Left colon (tissue), 2 donors: ENCODE data around the gene OPCML. TPM values are rescaled to one million over a fixed set of nuclear protein-coding genes. Genes with fewer than 3 reads are reported as not detected.

Experiments used
- ATAC-seq: fragments of 200-7000 bp; cut with Tn5 transposase; one replicate; pipeline ENCODE4 v1.9.1; 2020; ENCODE audit warnings: mild to moderate bottlenecking, moderate library complexity
- DNase-seq, 2 donors: peaks; one replicate each; pipeline ENCODE4 v3.0.0-alpha.2; 2020
- intact Hi-C, 2 donors: fragments of 100-400 bp; cut with DNase I in 1 of 2; cut with micrococcal nuclease in 1 of 2; formaldehyde crosslinking; loops; one replicate each; pipeline versions ENCODE4 v1.11.2 to v1.14.0; 2022; cut with DNase I, micrococcal nuclease
- total RNA-seq, 2 donors: library from RNA; stranded (reverse); fragmentation: NEBNext Ultra II Directional; extraction: Animal tissue kit (Norgen Biotek cat#: 25700); gene quantifications; one replicate each; pipeline ENCODE4 v1.2.1, GENCODE V29; 2021
- donor health status: DM: no; HTN: no; CAD: no.
- donor health status: DM: yes; HTN: yes; CAD: no.

Gene OPCML
- total RNA-seq, 2 donors from 2014 or later, result 0.06 to 0.11 TPM

DNA sequence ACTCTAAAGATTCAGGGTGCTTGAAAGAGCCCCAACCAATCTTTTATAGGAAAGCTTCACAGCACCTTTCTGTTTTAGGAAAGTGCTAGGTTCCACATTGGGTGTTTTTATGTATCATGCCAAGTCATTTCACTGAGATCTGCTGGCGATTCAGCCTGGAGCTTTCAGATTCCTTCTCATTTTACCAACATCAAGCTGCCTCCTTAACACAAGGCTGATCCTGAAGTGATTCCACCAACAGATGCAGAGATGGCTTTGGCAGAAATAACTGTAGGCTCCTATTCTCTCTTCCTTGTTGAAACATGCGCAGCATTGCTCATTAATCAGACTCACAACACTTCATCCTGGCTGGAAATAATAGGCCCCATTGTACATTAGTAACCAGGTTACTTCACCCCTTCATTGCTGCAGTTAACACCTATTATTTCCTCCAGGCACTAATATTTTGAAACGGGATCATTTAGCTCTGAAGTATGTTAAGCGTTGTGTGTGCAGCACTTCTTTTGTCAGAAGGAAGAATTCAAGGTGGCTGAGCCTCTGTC is 89.0 kb downstream of the OPCML start:
- intact Hi-C loops, result no loop called here
- ATAC-seq (no peak), DNase-seq (no peak)

- DNase-seq (no peak), ATAC-seq (no peak)
- intact Hi-C loops, result no loop called here
These were observed 90.2 kb downstream of the OPCML start for GRCh38 chr11:133441964-133442660.

- ATAC-seq, result no peak
- DNase-seq, result no peak
- intact Hi-C loops, result no loop called here
These were observed 106.3 kb downstream of the OPCML start for GRCh38 chr11:133425992-133426391.

GRCh38 chr11:133425245-133425644 is 107.1 kb downstream of the OPCML start:
- intact Hi-C loops, result no loop called here
- DNase-seq (no peak), ATAC-seq (no peak)

GRCh38 chr11:133418218-133418617 is 114.1 kb downstream of the OPCML start:
- intact Hi-C loops, result no loop called here
- no peak for DNase-seq
- no peak for ATAC-seq

- intact Hi-C loops, result no loop called here
- no peak for DNase-seq
- no peak for ATAC-seq
These were observed 117.8 kb downstream of the OPCML start for GRCh38 chr11:133414506-133414905.

DNA sequence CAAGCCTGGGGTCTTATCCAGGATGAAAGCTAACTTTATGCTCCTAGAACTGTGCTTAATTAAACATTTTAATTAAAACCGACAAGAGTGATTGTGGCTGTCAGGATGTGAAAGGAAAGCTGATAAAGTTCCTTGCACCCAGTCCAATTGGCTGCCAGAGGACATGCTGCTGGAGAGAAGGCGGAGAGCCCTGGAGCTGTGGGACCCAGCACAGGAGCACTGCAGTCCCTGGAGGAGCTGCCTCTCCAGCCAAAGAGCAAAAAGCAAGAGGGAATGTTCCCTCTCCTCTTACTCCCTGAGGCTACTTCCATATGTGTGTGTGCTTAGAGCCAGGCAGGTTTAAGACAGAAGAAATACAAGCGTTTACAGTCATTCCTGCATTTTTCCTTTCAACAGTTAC is 118.6 kb downstream of the OPCML start:
- DNase-seq, result no peak
- intact Hi-C loops, result no loop called here
- no peak for ATAC-seq

- ATAC-seq (no peak), DNase-seq (no peak)
- intact Hi-C loops, result no loop called here
These were observed 122.5 kb downstream of the OPCML start for GRCh38 chr11:133409799-133410198.

DNA sequence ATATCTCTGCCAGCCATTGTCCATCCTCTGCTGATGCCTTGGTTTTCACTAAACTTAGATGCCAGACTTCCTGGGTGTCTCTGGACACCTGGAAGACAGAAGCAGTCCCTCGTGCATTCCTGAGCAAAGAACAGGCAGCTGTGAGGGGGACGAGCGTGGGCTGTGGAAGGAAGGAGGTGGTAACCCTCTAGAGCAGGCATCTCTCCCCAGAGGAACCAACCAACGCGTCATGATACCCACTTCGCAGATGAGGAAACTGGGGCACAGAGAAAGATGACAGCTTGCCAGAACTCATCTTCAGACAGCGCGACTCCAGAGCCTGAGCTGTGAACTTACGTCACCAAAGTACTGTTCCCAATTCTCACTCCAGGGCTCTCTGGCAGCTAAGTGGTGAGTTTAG is 123.4 kb downstream of the OPCML start:
- ATAC-seq, result no peak
- intact Hi-C loops, result no loop called here
- DNase-seq, result no peak

DNA sequence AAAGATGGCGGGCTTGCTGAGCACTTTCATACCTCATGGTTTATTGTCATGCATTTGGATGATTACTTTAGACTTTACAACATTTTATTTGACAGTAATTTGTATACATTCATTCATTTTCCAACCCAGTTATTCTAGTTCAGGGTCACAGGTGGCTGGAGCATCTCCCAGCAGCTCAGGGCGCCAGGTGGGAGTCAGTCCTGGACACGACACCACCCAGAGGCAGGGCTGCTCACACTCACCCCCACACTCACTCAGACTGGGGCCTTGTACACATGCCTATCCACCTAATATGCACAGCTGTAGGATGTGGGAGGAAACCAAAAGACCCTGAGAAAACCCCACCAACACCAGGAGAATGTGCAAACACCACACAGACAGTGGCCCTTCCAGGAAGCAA is 123.9 kb downstream of the OPCML start:
- DNase-seq (no peak), ATAC-seq (no peak)
- intact Hi-C loops, result no loop called here

GRCh38 chr11:133406489-133406888 is 125.8 kb downstream of the OPCML start:
- ATAC-seq (no peak), DNase-seq (no peak)
- intact Hi-C loops, result no loop called here

DNA sequence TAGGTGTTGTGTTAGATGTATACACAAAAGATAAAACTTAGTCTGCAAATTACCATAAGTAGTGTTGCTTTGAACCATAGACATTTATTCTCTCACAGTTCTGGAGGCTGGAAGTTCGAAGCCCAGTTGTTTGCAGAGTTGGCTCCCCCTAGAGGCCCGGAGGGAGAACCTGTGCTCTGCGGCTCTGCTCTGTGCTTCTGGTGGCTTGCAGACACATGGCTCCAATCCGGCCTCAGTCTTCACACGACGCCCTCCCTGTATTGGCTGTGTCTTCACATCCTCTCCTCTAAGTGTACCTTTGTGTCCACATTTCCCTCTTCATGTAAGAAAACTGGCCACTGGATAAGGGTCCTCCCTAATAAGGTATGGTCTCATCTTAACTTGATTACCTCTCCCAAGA is 128.4 kb downstream of the OPCML start:
- no peak for ATAC-seq
- DNase-seq, result no peak
- intact Hi-C loops, result no loop called here

DNA sequence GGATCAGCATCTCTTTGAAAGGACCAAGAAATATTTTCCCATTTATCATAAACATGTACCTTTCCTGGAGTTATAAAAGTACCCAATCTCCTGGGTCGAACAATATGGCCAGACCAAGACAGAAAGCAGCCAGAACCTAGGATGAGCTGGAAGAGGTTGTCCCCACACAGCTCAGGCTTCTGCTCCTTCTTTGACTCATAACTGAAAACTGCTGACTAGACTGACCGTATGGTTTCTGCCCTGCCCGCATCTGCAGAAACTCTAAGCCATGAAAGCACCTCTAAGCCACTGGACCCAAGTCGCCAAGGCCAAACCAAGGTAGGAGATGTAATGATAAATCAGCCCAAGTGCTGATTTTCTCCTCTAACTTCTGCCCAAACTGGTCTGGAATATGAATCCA is 129.8 kb downstream of the OPCML start:
- no peak for ATAC-seq
- intact Hi-C loops, result no loop called here
- no peak for DNase-seq

- intact Hi-C loops, result no loop called here
- ATAC-seq, result no peak
- DNase-seq, result no peak
These were observed 132.3 kb downstream of the OPCML start for GRCh38 chr11:133399855-133400625.

- intact Hi-C loops, result no loop called here
- ATAC-seq (no peak), DNase-seq (no peak)
These were observed 133.0 kb downstream of the OPCML start for GRCh38 chr11:133399294-133399693.

DNA sequence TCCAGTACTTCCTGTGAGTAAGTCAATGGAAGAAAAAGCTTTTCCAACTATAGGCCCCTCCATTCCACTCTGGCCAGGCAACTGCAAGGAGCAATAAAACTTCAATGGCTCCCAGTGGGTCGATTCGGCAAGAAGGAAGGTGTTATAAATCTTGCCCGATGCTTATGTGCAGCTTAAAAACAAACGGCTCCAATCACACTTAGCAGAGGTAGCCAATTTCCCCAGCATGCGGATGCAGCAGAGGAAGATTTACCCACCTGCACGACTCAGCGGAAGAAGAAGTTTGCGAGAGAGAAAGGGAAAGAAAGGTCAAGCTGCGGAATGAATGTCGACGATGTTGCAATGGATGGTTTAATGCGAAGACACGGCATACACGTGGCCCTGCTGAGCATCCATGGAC is 141.5 kb downstream of the OPCML start:
- intact Hi-C loops, result no loop called here
- ATAC-seq (no peak), DNase-seq (no peak)

DNA sequence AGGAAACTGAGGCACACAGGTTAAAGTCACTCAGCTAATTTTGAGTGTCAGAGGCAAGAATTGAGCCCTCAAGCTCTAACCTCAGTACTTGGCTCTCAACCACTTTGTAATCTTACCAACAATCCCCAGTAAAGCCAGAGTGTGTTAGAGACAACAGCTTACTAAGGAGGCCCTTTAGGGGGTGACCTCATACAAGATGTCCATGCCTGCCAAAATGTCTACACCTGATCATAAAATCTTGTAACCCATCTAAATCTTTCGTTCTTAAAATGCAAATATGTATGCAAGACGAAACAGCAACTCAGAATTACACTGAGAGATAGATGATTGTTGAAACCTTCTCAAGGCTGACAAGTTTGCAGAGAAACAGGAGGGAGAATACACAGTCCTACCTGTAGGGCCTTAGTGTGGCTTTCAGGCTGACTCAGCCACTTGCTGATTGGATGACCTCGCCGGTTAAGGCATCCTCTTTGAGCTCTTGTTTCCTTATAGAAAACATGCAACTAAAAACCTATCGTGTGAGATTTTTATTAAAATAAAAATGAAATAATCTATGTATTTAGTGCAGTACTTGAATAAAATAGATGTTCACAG is 143.2 kb downstream of the OPCML start:
- intact Hi-C loops, result no loop called here

GRCh38 chr11:133388260-133388659 is 144.0 kb downstream of the OPCML start:
- intact Hi-C loops, result no loop called here
- no peak for ATAC-seq
- no peak for DNase-seq

More for the DNA sequence above, 143.2 kb downstream of the OPCML start:
- DNase-seq (no peak), ATAC-seq (no peak)

DNA sequence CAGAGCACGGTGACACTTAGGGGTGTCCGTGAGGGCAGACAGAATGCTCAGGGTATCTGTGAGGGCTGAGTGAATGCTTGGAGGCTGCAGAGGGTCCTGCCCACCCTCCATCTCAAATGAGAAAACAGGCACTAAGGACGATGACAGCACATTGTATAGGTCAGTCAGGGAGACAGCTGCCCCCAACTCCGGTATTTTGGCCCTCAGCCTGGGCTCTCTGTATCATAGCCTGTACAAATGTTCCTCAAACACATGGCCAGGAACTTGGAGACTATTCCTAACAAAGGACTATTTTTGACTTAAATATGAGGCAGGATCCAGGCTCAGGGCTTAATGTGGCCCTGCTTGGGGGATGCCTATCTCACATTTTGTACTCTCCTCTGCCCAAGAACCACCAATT is 145.4 kb downstream of the OPCML start:
- intact Hi-C loops, result no loop called here
- ATAC-seq (no peak), DNase-seq (no peak)

DNA sequence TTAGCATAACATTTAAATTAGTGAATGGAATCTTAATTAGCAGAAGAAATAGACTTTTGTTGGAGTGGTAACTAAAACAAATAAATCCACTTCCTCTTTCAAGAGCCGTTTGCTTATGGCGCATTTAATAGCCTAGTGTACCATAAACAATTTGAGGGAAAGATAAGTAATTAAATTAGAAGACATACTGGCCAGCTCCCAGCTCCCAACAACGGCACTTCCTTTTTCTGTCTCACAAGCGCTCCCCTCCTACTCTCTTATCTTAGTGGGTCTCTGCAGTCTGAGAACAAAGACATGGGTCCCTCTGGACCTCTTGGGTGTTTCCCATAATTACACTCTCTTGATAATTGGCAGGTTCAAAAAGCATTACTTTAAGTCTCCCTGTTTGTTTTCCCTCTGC is 146.0 kb downstream of the OPCML start:
- ATAC-seq, result no peak
- no peak for DNase-seq
- intact Hi-C loops, result no loop called here
